ELF-1 (cell line): ENCODE results near the gene TIMP3.

ENCODE experiments used
- DNase-seq: peaks from one replicate; pipeline ENCODE4 v3.0.0-alpha.2; 2016; ENCODE audit warnings: low read depth, low spot score

TIMP3 gene

GRCh38 chr22:32805361-32805881 is 3.9 kb downstream of the TIMP3 start:
- no peak for DNase-seq

- DNase-seq, result no peak
Observed at GRCh38 chr22:32806296-32806695, 4.8 kb downstream of the TIMP3 start.

- DNase-seq, result no peak
Observed at GRCh38 chr22:32808038-32808445, 6.5 kb downstream of the TIMP3 start.

GRCh38 chr22:32809786-32810554 is 8.5 kb downstream of the TIMP3 start:
- DNase-seq, result no peak

- peak; percentile 42 for DNase-seq
Observed at GRCh38 chr22:32810555-32811133, 9.1 kb downstream of the TIMP3 start.

GRCh38 chr22:32811788-32812545 is 10.5 kb downstream of the TIMP3 start:
- no peak for DNase-seq

GRCh38 chr22:32814285-32814860 is 12.9 kb downstream of the TIMP3 start:
- DNase-seq, result no peak

- DNase-seq, result no peak
Observed at GRCh38 chr22:32815059-32815458, 13.6 kb downstream of the TIMP3 start.

- no peak for DNase-seq
Observed at GRCh38 chr22:32815943-32816342, 14.4 kb downstream of the TIMP3 start.

GRCh38 chr22:32817137-32817730 is 15.7 kb downstream of the TIMP3 start:
- DNase-seq, result no peak

- peak; percentile 62 for DNase-seq
Observed at GRCh38 chr22:32818446-32819115, 17.1 kb downstream of the TIMP3 start.

- no peak for DNase-seq
Observed at GRCh38 chr22:32819120-32819519, 17.6 kb downstream of the TIMP3 start.

- DNase-seq, result no peak
Observed at GRCh38 chr22:32820131-32821119, 18.9 kb downstream of the TIMP3 start.

- DNase-seq, result no peak
Observed at GRCh38 chr22:32822179-32822877, 20.8 kb downstream of the TIMP3 start.

- peak; percentile 74 for DNase-seq
Observed at GRCh38 chr22:32823024-32823730, 21.7 kb downstream of the TIMP3 start.

- DNase-seq, result no peak
Observed at GRCh38 chr22:32824531-32825312, 23.2 kb downstream of the TIMP3 start.

- DNase-seq, result no peak
Observed at GRCh38 chr22:32826537-32826936, 25.0 kb downstream of the TIMP3 start.
